GM12878 (cell line): ENCODE results near the gene PTPRN2. TPM values are rescaled to one million over a fixed set of nuclear protein-coding genes. Genes with fewer than 3 reads are reported as not detected.
"Not testable (repeated sequence)": the region's sequence is repeated elsewhere in the genome, so short reads cannot be mapped to it uniquely, and the experiment has no call there.

Experiments
- ATAC-seq: fragments of 200-7000 bp; cut with Tn5 transposase; 3 replicates; pipeline ENCODE4 v1.9.1; 2020; ENCODE audit warnings: mild to moderate bottlenecking, moderate library complexity
- BruUV-seq: library from RNA; stranded (reverse); fragments of 400-500 nt; replicated peaks from 2 replicates; lab custom pipeline; 2021; lab: Mats Ljungman, UMichigan
- CTCF ChIA-PET: fragments of 300-600 bp; sonication (Branson Sonifier 250); formaldehyde crosslinking; extraction: SDS; loops from one replicate; lab custom pipeline; 2021; ENCODE audit warnings: inconsistent platforms; lab: Yijun Ruan, JAX
- POLR2A ChIA-PET: fragments of 350-600 bp; formaldehyde crosslinking; extraction: SDS; loops from one replicate; lab custom pipeline; 2021; ENCODE audit warnings: inconsistent platforms; lab: Charles Lee
- RAD21 ChIA-PET: fragments of 300-600 bp; sonication (Branson Sonifier 250); formaldehyde crosslinking; loops from one replicate; lab custom pipeline; 2023; ENCODE audit warnings: antibody characterized with exemption; ENCODE audit not compliant: unreplicated experiment; lab: Charles Lee
- SMC1A ChIA-PET: fragments of 300-600 bp; sonication (Branson Sonifier 250); formaldehyde crosslinking; loops from one replicate; lab custom pipeline; 2023; ENCODE audit not compliant: unreplicated experiment, uncharacterized antibody; lab: Charles Lee
- DNase-seq: peaks from one replicate; pipeline ENCODE4 v3.0.0-alpha.2; 2011; ENCODE audit warnings: low read depth, low spot score
- FAIRE-seq: peaks from 3 replicates; lab custom pipeline; 2011; peaks lifted over from hg19 to GRCh38; lab: Jason Lieb, UNC
- H2AFZ ChIP-seq: 2 replicates; pipeline ENCODE4 v1.6.0; 2011; ENCODE audit warnings: low read depth, low read length, control low read depth; ENCODE audit not compliant: control insufficient read depth
- H3K27ac ChIP-seq: 2 replicates; pipeline ENCODE4 v1.5.1; 2011; ENCODE audit warnings: control low read depth; ENCODE audit not compliant: control insufficient read depth, insufficient read depth
- H3K27me3 ChIP-seq, 2 experiments: replicated peaks in 1 of 2; 2 replicates each; pipeline versions ENCODE4 v1.6.0 to v1.6.1; 2011; ENCODE audit warnings: low read length in 1 of 2; ENCODE audit not compliant: control insufficient read depth in 2 of 2, insufficient read depth in 2 of 2
- H3K36me3 ChIP-seq, 2 experiments: 2 replicates each; pipeline ENCODE4 v1.5.1; 2011; ENCODE audit warnings: low read length in 1 of 2; ENCODE audit not compliant: control insufficient read depth in 2 of 2, insufficient read depth in 2 of 2
- H3K4me1 ChIP-seq: 2 replicates; pipeline ENCODE4 v1.6.1; 2011; ENCODE audit warnings: mild to moderate bottlenecking, low read length, moderate library complexity, mixed read lengths; ENCODE audit not compliant: control insufficient read depth, insufficient read depth
- H3K4me2 ChIP-seq: 2 replicates; pipeline ENCODE4 v1.6.0; 2011; ENCODE audit warnings: control low read depth; ENCODE audit not compliant: control insufficient read depth, insufficient read depth
- H3K4me3 ChIP-seq: fragments of 200-600 bp; sonication (generic); 2 replicates; pipeline ENCODE4 v1.5.1; 2016
- H3K79me2 ChIP-seq: 2 replicates; pipeline ENCODE4 v1.6.0; 2011; ENCODE audit warnings: low read length; ENCODE audit not compliant: control insufficient read depth, insufficient read depth
- H3K9ac ChIP-seq: 2 replicates; pipeline ENCODE4 v1.8.0; 2011; ENCODE audit warnings: low read length, control low read depth, mixed read lengths; ENCODE audit not compliant: control insufficient read depth, insufficient read depth
- H3K9me3 ChIP-seq: replicated peaks from 3 replicates; pipeline ENCODE4 v1.5.1; 2011; ENCODE audit warnings: mild to moderate bottlenecking, low read length; ENCODE audit not compliant: control insufficient read depth, insufficient read depth
- H4K20me1 ChIP-seq: 2 replicates; pipeline ENCODE4 v1.6.0; 2011; ENCODE audit not compliant: control insufficient read depth, insufficient read depth
- ASH2L ChIP-seq: fragments of 300-600, 200-600 bp; sonication (generic); IDR thresholded peaks from 2 replicates; pipeline ENCODE4 v1.6.1; 2017; ENCODE audit warnings: low read depth, mild to moderate bottlenecking, borderline replicate concordance
- BMI1 ChIP-seq: fragments of 450-650 bp; IDR thresholded peaks from 2 replicates; pipeline ENCODE4 v1.6.1; 2016; ENCODE audit warnings: mild to moderate bottlenecking, moderate library complexity, borderline replicate concordance
- HDAC2 ChIP-seq: fragments of 200-600 bp; sonication (generic); IDR thresholded peaks from 2 replicates; pipeline ENCODE4 v1.6.1; 2017
- JUNB ChIP-seq: IDR thresholded peaks from 2 replicates; pipeline ENCODE4 v1.6.1; 2016; ENCODE audit warnings: antibody characterized with exemption, mild to moderate bottlenecking
- KAT2A ChIP-seq: conservative IDR thresholded peaks from 2 replicates; pipeline ENCODE4 v1.6.1; 2011; ENCODE audit warnings: low read depth, low read length; ENCODE audit not compliant: control insufficient read depth
- MLLT1 ChIP-seq: fragments of 450-650 bp; IDR thresholded peaks from 2 replicates; pipeline ENCODE4 v1.6.1; 2016; ENCODE audit warnings: mild to moderate bottlenecking
- MYC ChIP-seq: IDR thresholded peaks from 2 replicates; pipeline ENCODE4 v1.6.1; 2011; ENCODE audit warnings: mild to moderate bottlenecking, low read length, moderate library complexity, inconsistent platforms; ENCODE audit not compliant: insufficient read depth, insufficient replicate concordance, insufficient read length, severe bottlenecking
- NFIC ChIP-seq: IDR thresholded peaks from 2 replicates; pipeline ENCODE4 v1.6.1; 2012; ENCODE audit warnings: low read depth, mild to moderate bottlenecking, inconsistent platforms, low read length, moderate library complexity
- RCOR1 ChIP-seq: conservative IDR thresholded peaks from 2 replicates; pipeline ENCODE4 v1.6.1; 2012; ENCODE audit warnings: low read depth, low read length, improper control_type of control experiment
- SIN3A ChIP-seq: IDR thresholded peaks from 2 replicates; pipeline ENCODE4 v1.6.1; 2012; ENCODE audit warnings: low read depth, low read length, improper control_type of control experiment
- SP1 ChIP-seq: IDR thresholded peaks from one replicate; pipeline ENCODE4 v1.6.1; 2011; ENCODE audit warnings: low read depth, low read length
- SREBF1 ChIP-seq: IDR thresholded peaks from 2 replicates; pipeline ENCODE4 v1.6.1; 2012; ENCODE audit warnings: mild to moderate bottlenecking, low read length
- TARDBP ChIP-seq: IDR thresholded peaks from 2 replicates; pipeline ENCODE4 v1.6.1; 2016; ENCODE audit warnings: borderline replicate concordance
- TCF7 ChIP-seq: IDR thresholded peaks from 2 replicates; pipeline ENCODE4 v1.6.1; 2014; ENCODE audit warnings: antibody characterized with exemption, borderline replicate concordance
- YBX1 ChIP-seq: fragments of 450-650 bp; IDR thresholded peaks from 2 replicates; pipeline ENCODE4 v1.6.1; 2016; ENCODE audit warnings: antibody characterized with exemption
- WGBS: methylation state at CpG from one replicate; pipeline ENCODE4 v1.1.6; 2016; ENCODE audit warnings: low lambda C conversion rate; ENCODE audit not compliant: insufficient replicate concordance, insufficient coverage; ENCODE audit errors: missing lambda C conversion rate; 5-methylcytosine and 5-hydroxymethylcytosine counted together
- in situ Hi-C: fragments of 300-500 bp; cut with MboI; formaldehyde crosslinking; loops from 9 replicates; pipeline ENCODE4 v1.14.3; 2018; ENCODE audit warnings: mixed read lengths
- intact Hi-C: fragments of 100-400 bp; cut with micrococcal nuclease; formaldehyde crosslinking; loops from one replicate; pipeline ENCODE4 v1.14.2; 2022; ENCODE audit not compliant: unreplicated experiment
- polyA plus RNA-seq, 11 experiments: library from polyadenylated mRNA; depleted of rRNA in 4 of 11; unstranded in 6 of 11; stranded (reverse) in 5 of 11; fragments of >200 nt; fragmentation: Nextera tagmentation in 4 of 11; fragmentation: Illumina TruSeq in 1 of 11; extraction: Ambion mirVana in 4 of 11; extraction: Trizol in 1 of 11; gene quantifications; 1 replicate in 1 of 11; 2 replicates in 10 of 11; pipeline versions ENCODE4 v1.2.1 to v1.2.3, GENCODE V29; 2011 to 2016; ENCODE audit warnings: inconsistent platforms in 2 of 11, missing spikeins in 2 of 11, low read depth in 1 of 11
- total RNA-seq, 4 experiments: library from RNA; depleted of rRNA in 3 of 4; stranded (reverse); fragments of >200 nt in 3 of 4; fragmentation: Illumina TruSeq in 1 of 4; extraction: Trizol in 1 of 4; gene quantifications; 2 replicates each; pipeline versions ENCODE4 v1.2.1 to v1.2.3, GENCODE V29; 2013 to 2021

The PTPRN2 gene
- total and polyA plus RNA-seq, 10 of the 15 experiments (the other 5 are each of a cell fraction or from before 2014, with no cell fraction given): 5.4 TPM; not detected in 9

- RAD21 ChIA-PET: no interaction called here
- Histone ChIP-seq H2AFZ (no peak overlapping the region), H3K9ac (no peak overlapping the region), H3K36me3 (no peaks in the 10 kb centered on the region), H3K4me3 (no peak overlapping the region), H3K79me2 (no peaks in the 10 kb centered on the region), H4K20me1 (no peaks in the 10 kb centered on the region), H3K27me3 (no peaks in the 10 kb centered on the region), H3K4me2 (no peak overlapping the region), H3K9me3 (no peaks in the 10 kb centered on the region; the same call in 2 of the 3 replicates)
- no TSS peak for BruUV-seq
- WGBS: 31% methylated on average over 14 of the region's 14 CpGs
- no peak for FAIRE-seq
- no peak for DNase-seq
- POLR2A ChIA-PET: no interaction called here
- CTCF ChIA-PET: no interaction called here
- SMC1A ChIA-PET: no interaction called here
- in situ Hi-C loops: no loop called here
- intact Hi-C loops: no loop called here
- TF ChIP-seq NFIC: no peak
- TF ChIP-seq HDAC2: no peak
- no peak for TF ChIP-seq KAT2A
- no peak for TF ChIP-seq TARDBP
- no peak for TF ChIP-seq SIN3A
- TF ChIP-seq MLLT1: no peak
- no peak for TF ChIP-seq JUNB
- no peak for TF ChIP-seq RCOR1
- no peak for TF ChIP-seq MYC
- no peak for TF ChIP-seq TCF7
- TF ChIP-seq YBX1: no peak
- TF ChIP-seq ASH2L: no peak
- TF ChIP-seq SP1: no peak
- no peak for TF ChIP-seq SREBF1
- no peak for TF ChIP-seq BMI1
- TF ChIP-seq, all 136 proteins: peak for 0
- H3K27ac ChIP-seq: no peak overlapping the region
- ATAC-seq: no peak
- H3K4me1 ChIP-seq: no peaks in the 10 kb centered on the region
Measured at GRCh38 chr7:158047391-158048059, 540.1 kb downstream of the PTPRN2 start.

- BruUV-seq, H3K27me3 ChIP-seq, SMC1A ChIA-PET, intact Hi-C loops, H3K27ac ChIP-seq, POLR2A ChIA-PET, H3K4me3 ChIP-seq, FAIRE-seq, RAD21 ChIA-PET, H4K20me1 ChIP-seq, H3K4me2 ChIP-seq, H3K36me3 ChIP-seq, ATAC-seq, CTCF ChIA-PET, H3K9ac ChIP-seq, H3K4me1 ChIP-seq, H2AFZ ChIP-seq, H3K9me3 ChIP-seq, DNase-seq, H3K79me2 ChIP-seq, in situ Hi-C loops: not testable (repeated sequence)
- WGBS: 35% methylated on average over 12 of the region's 12 CpGs
Measured at GRCh38 chr7:158046246-158046645, 541.4 kb downstream of the PTPRN2 start.
